ENCODE data around the gene BEND5.

The BEND5 gene

DNA sequence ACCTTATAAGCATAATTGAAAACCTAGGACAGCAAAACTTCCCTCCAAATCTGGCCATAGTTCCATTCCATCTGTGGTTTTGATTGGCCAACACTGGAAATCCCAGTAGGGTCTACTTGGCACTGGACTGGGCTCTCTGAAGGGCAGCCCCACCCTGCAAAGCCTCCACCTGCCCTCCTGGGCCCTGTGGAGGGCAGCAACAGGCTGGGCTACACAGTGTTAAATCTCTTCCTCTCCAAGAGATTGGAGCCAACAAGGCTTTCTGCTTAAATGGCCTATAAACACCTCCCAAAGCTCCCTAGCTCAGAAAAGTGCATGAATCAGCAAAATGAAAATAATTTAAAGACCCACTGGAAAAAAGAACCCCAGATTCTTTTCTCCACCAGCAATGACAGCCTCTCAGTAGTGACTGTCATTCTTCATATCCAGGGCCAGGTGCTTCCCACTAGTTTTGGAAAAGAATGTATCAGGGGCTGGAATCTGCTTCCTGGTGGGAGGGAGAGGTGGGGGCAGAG, 58.5 kb downstream of the BEND5 start:
- no peak for DNase-seq

GRCh38 chr1:48717082-48717481, 59.6 kb downstream of the BEND5 start:
- no peak for DNase-seq

- DNase-seq = no peak
These were observed 60.8 kb downstream of the BEND5 start for GRCh38 chr1:48715921-48716320.

- DNase-seq = no peak
These were observed 65.8 kb downstream of the BEND5 start for GRCh38 chr1:48710915-48711314.

DNA sequence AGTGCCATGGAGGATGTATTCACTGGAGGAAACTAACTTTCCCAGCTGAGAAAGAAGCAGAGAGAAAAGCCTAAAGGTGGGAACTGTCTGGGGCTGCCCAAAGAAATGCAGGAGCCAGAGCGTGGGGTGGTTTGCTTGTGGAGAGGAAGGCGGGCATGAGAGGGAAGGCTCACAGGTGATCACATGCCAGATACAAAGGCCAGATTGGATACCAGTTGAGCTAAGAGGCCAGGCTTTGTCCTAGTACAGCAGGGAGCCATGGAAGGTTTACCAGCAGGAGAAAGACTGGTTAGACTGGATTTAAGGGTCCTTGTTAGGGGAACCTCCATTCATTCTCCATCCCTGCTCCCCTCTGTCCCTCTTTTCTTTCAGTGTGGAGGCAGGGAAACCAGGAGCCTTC, 66.4 kb downstream of the BEND5 start:
- DNase-seq = no peak

GRCh38 chr1:48704736-48705135, 72.0 kb downstream of the BEND5 start:
- DNase-seq = no peak

GRCh38 chr1:48701445-48701844, 75.2 kb downstream of the BEND5 start:
- no peak for DNase-seq

GRCh38 chr1:48697066-48697707, 79.5 kb downstream of the BEND5 start:
- peak; percentile 32 for DNase-seq

DNA sequence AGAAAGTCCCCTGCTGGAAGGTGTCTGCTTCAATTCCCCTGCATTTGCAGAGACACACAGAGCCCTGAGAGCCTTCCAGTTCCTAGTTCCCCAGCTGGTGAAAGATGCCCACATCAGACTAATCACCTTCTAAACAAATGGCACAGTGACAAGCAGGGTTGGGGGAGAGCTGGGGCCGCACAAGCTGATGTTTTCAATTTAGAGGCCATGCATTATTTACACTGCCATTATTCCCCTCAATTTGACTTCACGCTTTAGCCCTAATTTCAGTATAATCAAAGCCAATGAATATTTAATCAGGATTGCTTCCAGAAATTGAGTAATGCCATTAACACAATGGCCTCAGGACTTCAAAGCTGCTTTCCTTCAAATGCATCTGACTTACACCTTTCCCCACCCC, 81.5 kb downstream of the BEND5 start:
- DNase-seq = no peak

DNA sequence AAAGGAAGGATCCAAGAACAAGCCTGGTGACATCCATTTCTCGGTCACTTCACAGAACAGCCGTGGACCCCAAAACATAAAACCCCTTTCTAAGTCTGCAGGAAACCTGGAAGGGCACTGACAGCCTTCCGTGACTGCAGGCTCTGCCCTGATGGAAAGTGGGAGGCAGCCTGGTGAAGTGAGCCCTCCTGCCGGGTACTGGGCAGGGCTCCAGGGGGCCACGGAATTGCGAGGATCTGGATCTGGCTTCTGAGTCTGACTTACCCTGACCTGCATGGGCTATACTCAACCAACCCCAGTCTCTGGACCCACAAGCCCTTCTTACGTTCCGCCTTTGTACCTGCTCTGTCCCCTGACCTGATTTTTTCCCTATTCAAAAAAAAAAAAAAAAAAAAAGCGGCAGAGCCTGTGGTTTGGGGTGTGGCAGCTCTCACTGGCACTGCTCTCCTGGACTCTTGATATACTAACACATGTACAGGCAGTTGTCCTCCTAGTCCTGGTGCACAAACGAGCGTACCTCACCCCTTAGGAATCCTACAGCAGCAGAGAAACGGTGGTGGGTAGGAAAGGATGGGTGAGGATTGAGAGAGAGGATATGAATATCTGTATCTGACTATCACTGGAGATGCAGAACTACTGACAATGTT, 82.9 kb downstream of the BEND5 start:
- DNase-seq = no peak

- no peak for DNase-seq
These were observed 83.5 kb downstream of the BEND5 start for GRCh38 chr1:48693180-48693579.

GRCh38 chr1:48692235-48692634, 84.5 kb downstream of the BEND5 start:
- DNase-seq = no peak

DNA sequence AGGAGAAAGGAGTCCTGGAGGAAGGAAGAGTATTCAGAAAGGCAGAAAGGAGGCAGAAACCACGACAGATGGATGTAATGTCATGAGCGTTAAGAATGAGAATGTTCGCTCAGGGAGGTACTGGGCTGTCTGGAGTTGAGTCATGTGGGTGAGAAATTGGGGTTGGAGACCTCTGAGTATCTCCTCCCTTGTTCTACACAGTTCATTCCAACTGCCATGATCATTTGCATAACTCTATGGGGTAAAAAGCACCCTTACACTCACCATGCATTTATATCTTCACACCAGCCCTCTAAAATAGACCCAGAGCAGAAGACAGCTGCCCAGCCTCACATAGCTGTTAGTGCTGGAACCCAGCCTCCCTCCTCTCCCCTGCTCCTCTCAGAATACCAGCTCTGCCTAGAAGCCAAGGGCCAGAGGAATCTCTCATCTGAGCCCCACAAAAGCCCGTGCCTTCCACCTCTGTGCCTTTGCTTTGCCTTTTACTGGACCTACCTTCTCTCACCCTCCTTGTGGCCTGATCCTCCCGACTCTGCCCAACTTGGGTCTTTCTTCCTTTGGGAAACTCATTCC, 85.2 kb downstream of the BEND5 start:
- DNase-seq = no peak

DNA sequence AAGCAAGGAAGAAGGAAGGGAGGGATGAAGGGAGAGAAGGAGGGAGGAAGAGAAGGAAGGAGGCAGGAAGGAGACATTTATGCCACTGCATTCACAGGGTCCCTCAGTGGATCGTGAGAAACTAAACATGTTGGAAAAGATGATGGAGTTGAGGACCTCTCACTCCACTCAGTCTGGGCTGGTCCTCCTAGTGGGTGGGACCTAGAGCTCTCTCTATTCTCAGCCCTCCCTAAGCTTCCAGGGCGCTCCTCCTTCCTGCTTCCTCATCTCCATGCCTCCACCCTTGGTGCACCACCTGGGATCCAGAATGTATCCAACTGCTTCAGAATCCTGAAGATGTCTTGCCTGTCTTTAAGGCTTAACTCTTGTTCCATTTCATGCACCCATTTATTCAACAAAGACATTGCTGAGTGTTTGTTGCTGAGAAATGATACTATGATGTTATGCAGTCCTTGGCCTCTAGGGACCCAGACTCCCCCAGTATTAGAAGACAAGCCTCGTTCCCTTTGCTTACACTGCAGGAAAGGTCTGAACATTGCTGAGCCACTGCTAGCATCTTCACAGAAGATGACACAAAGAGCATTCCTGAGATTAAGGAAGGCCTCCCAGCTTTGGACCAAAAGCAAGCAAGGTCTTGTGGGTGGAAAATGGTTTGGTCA, 88.5 kb downstream of the BEND5 start:
- no peak for DNase-seq

- no peak for DNase-seq
These were observed 89.2 kb downstream of the BEND5 start for GRCh38 chr1:48687282-48688045.

- no peak for DNase-seq
These were observed 90.5 kb downstream of the BEND5 start for GRCh38 chr1:48686159-48686558.

- no peak for DNase-seq
These were observed 92.3 kb downstream of the BEND5 start for GRCh38 chr1:48684381-48684780.

- DNase-seq = no peak
These were observed 92.9 kb downstream of the BEND5 start for GRCh38 chr1:48683839-48684238.

DNA sequence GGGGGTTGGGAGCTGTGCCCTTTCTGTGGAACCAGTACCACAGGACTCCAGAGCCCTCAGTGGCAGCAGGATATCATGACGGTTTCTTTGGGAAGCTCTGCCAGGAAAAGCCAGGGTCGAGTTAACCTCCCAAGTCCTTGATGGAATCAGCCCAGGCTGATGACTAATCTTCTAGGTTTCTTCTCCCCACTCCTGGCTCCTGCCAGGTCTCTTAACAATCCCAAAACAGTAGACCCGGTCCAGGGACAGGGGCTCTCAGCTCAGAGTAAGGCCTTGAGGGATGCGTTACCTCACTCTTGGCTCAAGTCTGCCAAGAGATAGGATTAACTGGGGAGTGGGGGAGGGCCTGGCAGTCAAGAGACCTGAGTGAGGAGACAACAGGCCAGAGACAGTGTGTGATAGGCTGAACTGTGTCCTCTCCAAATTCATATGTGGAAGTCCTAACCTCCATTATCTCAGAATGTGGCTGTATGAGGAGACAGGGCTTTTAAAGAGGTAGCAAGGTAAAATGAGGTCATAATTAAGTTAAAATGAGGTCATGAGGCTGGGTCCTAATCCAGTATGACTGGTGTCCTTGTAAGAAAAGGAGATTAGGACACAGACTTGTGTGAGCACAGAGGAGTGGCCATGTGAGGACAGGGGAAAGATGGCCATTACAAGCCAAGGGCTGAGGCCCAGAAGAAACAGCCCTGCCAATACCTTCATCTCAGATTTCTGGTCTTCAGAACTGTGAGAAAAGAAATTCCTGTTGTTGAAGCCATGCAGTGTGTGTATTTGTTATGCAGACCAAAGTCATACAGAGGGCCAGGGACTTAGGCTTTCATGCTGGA, 95.0 kb downstream of the BEND5 start:
- DNase-seq = no peak

- no peak for DNase-seq
These were observed 96.2 kb downstream of the BEND5 start for GRCh38 chr1:48680411-48681035.

GRCh38 chr1:48679859-48680258, 96.8 kb downstream of the BEND5 start:
- no peak for DNase-seq

Data from activated naive CD4-positive, alpha-beta T cell treated with Interleukin-2 at 50 U/mL for 16 hours (primary cell).